OCI-M1 (cell line): ENCODE data around the gene KCNC2.

Experiments used
- DNase-seq: peaks from one replicate; lab custom pipeline; 2025; lab: John Stamatoyannopoulos, UW

Gene KCNC2

GRCh38 chr12:75161488-75161887, 48.2 kb downstream of the KCNC2 start:
- no peak for DNase-seq

- no peak for DNase-seq
These were observed 52.3 kb downstream of the KCNC2 start for GRCh38 chr12:75157385-75157784.

GRCh38 chr12:75155962-75156361, 53.7 kb downstream of the KCNC2 start:
- no peak for DNase-seq

GRCh38 chr12:75154388-75154787, 55.3 kb downstream of the KCNC2 start:
- DNase-seq = no peak

- no peak for DNase-seq
These were observed 70.4 kb downstream of the KCNC2 start for GRCh38 chr12:75139196-75139595.

- no peak for DNase-seq
These were observed 71.7 kb downstream of the KCNC2 start for GRCh38 chr12:75137896-75138295.

GRCh38 chr12:75135026-75135425, 74.6 kb downstream of the KCNC2 start:
- no peak for DNase-seq

GRCh38 chr12:75130811-75131210, 78.8 kb downstream of the KCNC2 start:
- DNase-seq = no peak

GRCh38 chr12:75129275-75129674, 80.4 kb downstream of the KCNC2 start:
- DNase-seq = no peak

GRCh38 chr12:75121036-75121705, 88.5 kb downstream of the KCNC2 start:
- DNase-seq = no peak

GRCh38 chr12:75120311-75120711, 89.3 kb downstream of the KCNC2 start:
- no peak for DNase-seq

GRCh38 chr12:75116646-75117198, 92.9 kb downstream of the KCNC2 start:
- no peak for DNase-seq

GRCh38 chr12:75115748-75116147, 93.9 kb downstream of the KCNC2 start:
- DNase-seq = no peak

- no peak for DNase-seq
These were observed 105.8 kb downstream of the KCNC2 start for GRCh38 chr12:75103822-75104221.

- DNase-seq = no peak
These were observed 107.9 kb downstream of the KCNC2 start for GRCh38 chr12:75101781-75102180.

- no peak for DNase-seq
These were observed 110.4 kb downstream of the KCNC2 start for GRCh38 chr12:75099210-75099609.

- no peak for DNase-seq
These were observed 112.6 kb downstream of the KCNC2 start for GRCh38 chr12:75097003-75097402.

GRCh38 chr12:75087654-75088053, 122.0 kb downstream of the KCNC2 start:
- DNase-seq = peak; percentile 39

GRCh38 chr12:75086091-75087038, 123.3 kb downstream of the KCNC2 start:
- no peak for DNase-seq

GRCh38 chr12:75081305-75081704, 128.3 kb downstream of the KCNC2 start:
- no peak for DNase-seq

GRCh38 chr12:75080582-75080981, 129.1 kb downstream of the KCNC2 start:
- no peak for DNase-seq

- DNase-seq = no peak
These were observed 144.2 kb downstream of the KCNC2 start for GRCh38 chr12:75065482-75065881.

- DNase-seq = no peak
These were observed 146.9 kb downstream of the KCNC2 start for GRCh38 chr12:75062691-75063090.
